ENCODE results near the gene AKR1B1.

- TF ChIP-seq EED (CRISPR knock-in tag; IDR thresholded peaks at IDR 0.05) = no peak
- TF ChIP-seq NCOA1 (CRISPR knock-in tag; IDR thresholded peaks at IDR 0.05) = no peak
- no peak for TF ChIP-seq ARNTL (CRISPR knock-in tag; IDR thresholded peaks at IDR 0.05)
- TF ChIP-seq ZNF280B (CRISPR knock-in tag; IDR thresholded peaks at IDR 0.05; ENCODE audit: borderline replicate concordance) = no peak
- TF ChIP-seq CBX2 (IDR thresholded peaks at IDR 0.05; ENCODE audit: low read depth, low read length) = no peak
- TF ChIP-seq CBX2 (CRISPR knock-in tag; IDR thresholded peaks at IDR 0.05; ENCODE audit: low read depth) = no peak
- no peak for TF ChIP-seq POLR2A (IDR thresholded peaks at IDR 0.05; ENCODE audit: insufficient read depth in 1 of 2, low read depth in 2 of 2, low read length in 2 of 2)
- TF ChIP-seq, protein P1, sequence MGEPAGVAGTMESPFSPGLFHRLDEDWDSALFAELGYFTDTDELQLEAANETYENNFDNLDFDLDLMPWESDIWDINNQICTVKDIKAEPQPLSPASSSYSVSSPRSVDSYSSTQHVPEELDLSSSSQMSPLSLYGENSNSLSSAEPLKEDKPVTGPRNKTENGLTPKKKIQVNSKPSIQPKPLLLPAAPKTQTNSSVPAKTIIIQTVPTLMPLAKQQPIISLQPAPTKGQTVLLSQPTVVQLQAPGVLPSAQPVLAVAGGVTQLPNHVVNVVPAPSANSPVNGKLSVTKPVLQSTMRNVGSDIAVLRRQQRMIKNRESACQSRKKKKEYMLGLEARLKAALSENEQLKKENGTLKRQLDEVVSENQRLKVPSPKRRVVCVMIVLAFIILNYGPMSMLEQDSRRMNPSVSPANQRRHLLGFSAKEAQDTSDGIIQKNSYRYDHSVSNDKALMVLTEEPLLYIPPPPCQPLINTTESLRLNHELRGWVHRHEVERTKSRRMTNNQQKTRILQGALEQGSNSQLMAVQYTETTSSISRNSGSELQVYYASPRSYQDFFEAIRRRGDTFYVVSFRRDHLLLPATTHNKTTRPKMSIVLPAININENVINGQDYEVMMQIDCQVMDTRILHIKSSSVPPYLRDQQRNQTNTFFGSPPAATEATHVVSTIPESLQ (CRISPR knock-in tag; conservative IDR thresholded peaks at IDR 0.05) = no peak
- no peak for TF ChIP-seq ZNF138 (CRISPR knock-in tag; IDR thresholded peaks at IDR 0.05; ENCODE audit: low read depth)
- TF ChIP-seq, protein P2, sequence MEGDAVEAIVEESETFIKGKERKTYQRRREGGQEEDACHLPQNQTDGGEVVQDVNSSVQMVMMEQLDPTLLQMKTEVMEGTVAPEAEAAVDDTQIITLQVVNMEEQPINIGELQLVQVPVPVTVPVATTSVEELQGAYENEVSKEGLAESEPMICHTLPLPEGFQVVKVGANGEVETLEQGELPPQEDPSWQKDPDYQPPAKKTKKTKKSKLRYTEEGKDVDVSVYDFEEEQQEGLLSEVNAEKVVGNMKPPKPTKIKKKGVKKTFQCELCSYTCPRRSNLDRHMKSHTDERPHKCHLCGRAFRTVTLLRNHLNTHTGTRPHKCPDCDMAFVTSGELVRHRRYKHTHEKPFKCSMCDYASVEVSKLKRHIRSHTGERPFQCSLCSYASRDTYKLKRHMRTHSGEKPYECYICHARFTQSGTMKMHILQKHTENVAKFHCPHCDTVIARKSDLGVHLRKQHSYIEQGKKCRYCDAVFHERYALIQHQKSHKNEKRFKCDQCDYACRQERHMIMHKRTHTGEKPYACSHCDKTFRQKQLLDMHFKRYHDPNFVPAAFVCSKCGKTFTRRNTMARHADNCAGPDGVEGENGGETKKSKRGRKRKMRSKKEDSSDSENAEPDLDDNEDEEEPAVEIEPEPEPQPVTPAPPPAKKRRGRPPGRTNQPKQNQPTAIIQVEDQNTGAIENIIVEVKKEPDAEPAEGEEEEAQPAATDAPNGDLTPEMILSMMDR (CRISPR knock-in tag; IDR thresholded peaks at IDR 0.05) = no peak
- no peak for TF ChIP-seq ZNF619 (CRISPR knock-in tag; IDR thresholded peaks at IDR 0.05)
- no peak for TF ChIP-seq NR3C1 (CRISPR knock-in tag; IDR thresholded peaks at IDR 0.05)
Measured at GRCh38 chr7:134452991-134453473, 5.9 kb downstream of the AKR1B1 start.

Data from HepG2 (cell line).